Fibroblast of lung (primary cell): ENCODE measurements around the gene EME1.

Experiments used
- EZH2 ChIP-seq: IDR thresholded peaks from 2 replicates; pipeline ENCODE4 v1.5.1; 2012; ENCODE audit warnings: low read length, control low read depth, mild to moderate bottlenecking; ENCODE audit errors: missing control alignments
- TF ChIP-seq, protein P1 (sequence below), 2 donors: IDR thresholded peaks in 1 of 2; conservative IDR thresholded peaks in 1 of 2; 1 replicate in 1 of 2; 2 replicates in 1 of 2; pipeline ENCODE4 v1.5.1; 2011 to 2012; ENCODE audit warnings: low read length in 2 of 2, control low read depth in 1 of 2, inconsistent platforms in 1 of 2, low read depth in 1 of 2, mild to moderate bottlenecking in 1 of 2

DNA sequence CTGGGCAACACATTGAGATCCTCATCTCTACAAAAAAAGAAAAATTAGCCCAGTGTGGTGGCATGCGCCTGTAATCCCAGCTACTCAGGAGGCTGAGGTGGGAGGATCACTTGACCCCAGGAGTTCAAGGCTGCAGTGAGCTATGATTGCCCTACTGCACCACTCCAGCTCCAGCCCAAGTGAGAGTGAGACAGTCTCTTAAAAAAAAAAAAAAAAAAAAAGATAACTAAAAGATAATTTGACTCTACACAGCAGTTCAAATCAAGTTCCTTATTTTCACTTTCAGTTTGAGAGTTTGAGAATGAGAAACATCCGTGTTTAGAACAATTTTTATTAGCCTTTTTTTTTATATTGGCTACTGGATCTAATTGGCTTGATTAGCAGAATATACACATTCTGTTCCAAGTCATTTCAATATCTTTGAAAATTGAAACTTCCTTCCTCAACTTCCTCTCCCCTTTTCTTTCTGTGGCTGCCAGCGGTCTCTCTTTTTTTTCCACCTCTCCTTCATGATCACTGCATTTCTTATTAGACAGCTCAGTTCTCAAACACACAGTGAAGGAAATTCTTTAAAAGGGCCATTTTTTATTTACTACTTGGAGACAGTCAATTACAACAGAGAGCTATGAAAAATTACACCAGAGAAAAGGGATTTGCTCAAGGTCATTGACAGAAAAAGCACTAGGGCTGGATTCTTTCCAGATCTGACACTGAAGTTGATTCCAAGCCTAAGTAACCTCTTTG lies 48.5 kb downstream of the EME1 start:
- TF ChIP-seq, protein P1, sequence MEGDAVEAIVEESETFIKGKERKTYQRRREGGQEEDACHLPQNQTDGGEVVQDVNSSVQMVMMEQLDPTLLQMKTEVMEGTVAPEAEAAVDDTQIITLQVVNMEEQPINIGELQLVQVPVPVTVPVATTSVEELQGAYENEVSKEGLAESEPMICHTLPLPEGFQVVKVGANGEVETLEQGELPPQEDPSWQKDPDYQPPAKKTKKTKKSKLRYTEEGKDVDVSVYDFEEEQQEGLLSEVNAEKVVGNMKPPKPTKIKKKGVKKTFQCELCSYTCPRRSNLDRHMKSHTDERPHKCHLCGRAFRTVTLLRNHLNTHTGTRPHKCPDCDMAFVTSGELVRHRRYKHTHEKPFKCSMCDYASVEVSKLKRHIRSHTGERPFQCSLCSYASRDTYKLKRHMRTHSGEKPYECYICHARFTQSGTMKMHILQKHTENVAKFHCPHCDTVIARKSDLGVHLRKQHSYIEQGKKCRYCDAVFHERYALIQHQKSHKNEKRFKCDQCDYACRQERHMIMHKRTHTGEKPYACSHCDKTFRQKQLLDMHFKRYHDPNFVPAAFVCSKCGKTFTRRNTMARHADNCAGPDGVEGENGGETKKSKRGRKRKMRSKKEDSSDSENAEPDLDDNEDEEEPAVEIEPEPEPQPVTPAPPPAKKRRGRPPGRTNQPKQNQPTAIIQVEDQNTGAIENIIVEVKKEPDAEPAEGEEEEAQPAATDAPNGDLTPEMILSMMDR (conservative IDR thresholded peaks at IDR 0.05 in 1 of 2, IDR thresholded peaks at IDR 0.05 in 1 of 2; ENCODE audit: low read depth in 1 of 2, low read length in 2 of 2), result no peak
- no peak for TF ChIP-seq EZH2
